DOHH2 (cell line): Measurements from ENCODE around the gene CCT2.

ENCODE experiments used
- H3F3A ChIP-seq: fragments of 200-600 bp; sonication (generic), shearing (Covaris generic); 2 replicates; pipeline ENCODE4 v1.6.0; 2016; ENCODE audit warnings: antibody characterized with exemption, mild to moderate bottlenecking; ENCODE audit not compliant: control insufficient read depth, insufficient read depth
- H3K27ac ChIP-seq: fragments of 200-600 bp; sonication (generic); 2 replicates; pipeline ENCODE4 v1.5.1; 2014; ENCODE audit warnings: low read depth, mild to moderate bottlenecking, low read length, moderate library complexity
- H3K27me3 ChIP-seq: fragments of 200-600 bp; sonication (generic); 2 replicates; pipeline ENCODE4 v1.6.1; 2014; ENCODE audit warnings: mild to moderate bottlenecking, low read length, mixed read lengths; ENCODE audit not compliant: control insufficient read depth
- H3K36me3 ChIP-seq: fragments of 200-600 bp; sonication (generic); 2 replicates; pipeline ENCODE4 v1.6.1; 2014; ENCODE audit warnings: mild to moderate bottlenecking, low read length, moderate library complexity, mixed read lengths; ENCODE audit not compliant: control insufficient read depth
- H3K4me1 ChIP-seq: fragments of 200-600 bp; sonication (generic); 2 replicates; pipeline ENCODE4 v1.6.1; 2014; ENCODE audit warnings: mild to moderate bottlenecking, low read length, mixed read lengths; ENCODE audit not compliant: control insufficient read depth
- H3K4me2 ChIP-seq: fragments of 200-600 bp; sonication (generic); 2 replicates; pipeline ENCODE4 v1.6.0; 2014; ENCODE audit warnings: mild to moderate bottlenecking, low read length, moderate library complexity
- H3K4me3 ChIP-seq: fragments of 200-600 bp; sonication (generic); 2 replicates; pipeline ENCODE4 v1.5.1; 2014; ENCODE audit warnings: mild to moderate bottlenecking, low read length, mixed read lengths
- H3K79me2 ChIP-seq: fragments of 200-600 bp; sonication (generic); 2 replicates; pipeline ENCODE4 v1.6.1; 2014; ENCODE audit warnings: mild to moderate bottlenecking, low read length, mixed read lengths; ENCODE audit not compliant: control insufficient read depth
- H3K9me2 ChIP-seq: fragments of 200-600 bp; sonication (generic); replicated peaks from 2 replicates; pipeline ENCODE4 v1.6.1; 2014; ENCODE audit warnings: mild to moderate bottlenecking, low read length, mixed read lengths; ENCODE audit not compliant: control insufficient read depth
- H3K9me3 ChIP-seq: fragments of 200-600 bp; sonication (generic); 2 replicates; pipeline ENCODE4 v1.6.1; 2014; ENCODE audit warnings: antibody characterized with exemption, low read length, mixed read lengths; ENCODE audit not compliant: control insufficient read depth, insufficient read depth
- H4K20me1 ChIP-seq: fragments of 200-600 bp; sonication (generic); 2 replicates; pipeline ENCODE4 v1.6.0; 2014; ENCODE audit warnings: low read depth, mild to moderate bottlenecking, antibody characterized with exemption, low read length, moderate library complexity; ENCODE audit not compliant: control insufficient read depth, insufficient read depth
- CTCF ChIP-seq: fragments of 200-600 bp; sonication (generic); IDR thresholded peaks from one replicate; pipeline ENCODE4 v1.5.1; 2014; ENCODE audit warnings: antibody characterized with exemption, mild to moderate bottlenecking, low read depth, low read length; ENCODE audit not compliant: poor library complexity, severe bottlenecking
- EZH2phosphoT487 ChIP-seq: fragments of 200-600 bp; sonication (generic); IDR thresholded peaks from 2 replicates; pipeline ENCODE4 v1.6.1; 2017; ENCODE audit warnings: borderline replicate concordance, mild to moderate bottlenecking, antibody characterized with exemption, low read length, moderate library complexity, mixed read lengths

Gene CCT2

GRCh38 chr12:69545081-69545480, 40.2 kb upstream of the CCT2 start:
- Histone ChIP-seq H3K9me2 (no peaks in the 10 kb centered on the region), H3K4me2 (no peak overlapping the region), H4K20me1 (no peaks in the 10 kb centered on the region), H3K4me1 (peaks cover 6% of the 10 kb centered on the region; the same call in 1 of the 2 replicates), H3F3A (no peaks in the 10 kb centered on the region), H3K27me3 (no peaks in the 10 kb centered on the region), H3K4me3 (no peak overlapping the region), H3K9me3 (peaks cover 9% of the 10 kb centered on the region), H3K79me2 (no peaks in the 10 kb centered on the region), H3K36me3 (no peaks in the 10 kb centered on the region), H3K27ac (no peak overlapping the region)
- TF ChIP-seq EZH2phosphoT487 (no peak), CTCF (no peak)

GRCh38 chr12:69546693-69547438, 38.4 kb upstream of the CCT2 start:
- Histone ChIP-seq H3K79me2 (no peaks in the 10 kb centered on the region), H3K27ac (no peak overlapping the region), H3K4me2 (no peak overlapping the region), H3K4me3 (no peak overlapping the region), H3K27me3 (no peaks in the 10 kb centered on the region), H3F3A (no peaks in the 10 kb centered on the region), H3K9me2 (no peaks in the 10 kb centered on the region), H4K20me1 (no peaks in the 10 kb centered on the region), H3K4me1 (peaks cover 6% of the 10 kb centered on the region; the same call in 1 of the 2 replicates), H3K9me3 (peaks cover 9% of the 10 kb centered on the region), H3K36me3 (no peaks in the 10 kb centered on the region)
- TF ChIP-seq CTCF (no peak), EZH2phosphoT487 (no peak)

GRCh38 chr12:69548687-69549086, 36.6 kb upstream of the CCT2 start:
- H3K36me3 ChIP-seq: no peaks in the 10 kb centered on the region
- H4K20me1 ChIP-seq: no peaks in the 10 kb centered on the region
- H3F3A ChIP-seq: no peaks in the 10 kb centered on the region
- TF ChIP-seq EZH2phosphoT487 (no peak), CTCF (no peak)
- peaks cover 4% of the 10 kb centered on the region for H3K9me3 ChIP-seq
- H3K79me2 ChIP-seq: no peaks in the 10 kb centered on the region
- no peaks in the 10 kb centered on the region for H3K9me2 ChIP-seq
- no peak overlapping the region for H3K4me2 ChIP-seq
- no peak overlapping the region for H3K27ac ChIP-seq
- H3K27me3 ChIP-seq: no peaks in the 10 kb centered on the region
- peaks cover 6% of the 10 kb centered on the region; the same call in 1 of the 2 replicates for H3K4me1 ChIP-seq
- H3K4me3 ChIP-seq: no peak overlapping the region
